Naive B cell (primary cell): ENCODE results near the gene VEGFA. TPM values are rescaled to one million over a fixed set of nuclear protein-coding genes. Genes with fewer than 3 reads are reported as not detected.

Experiments used
- ATAC-seq, 2 donors: fragments of 150-1000 bp; cut with Tn5 transposase; 2 replicates each; pipeline ENCODE4 v1.10.0; 2021; ENCODE audit warnings: low read depth in 2 of 2, mild to moderate bottlenecking in 2 of 2, moderate library complexity in 2 of 2
- DNase-seq: peaks from one replicate; pipeline ENCODE4 v3.0.0; 2022
- H3K27ac Mint-ChIP-seq, 6 donors: one replicate each; pipeline ENCODE4 v1.8.0; 2020 to 2022; ENCODE audit warnings: mild to moderate bottlenecking in 6 of 6, mixed read lengths in 6 of 6, moderate library complexity in 5 of 6, inconsistent platforms in 2 of 6
- H3K27me3 Mint-ChIP-seq, 3 donors: one replicate each; pipeline ENCODE4 v1.8.0; 2021 to 2022; ENCODE audit warnings: mixed read lengths in 3 of 3, mild to moderate bottlenecking in 1 of 3
- H3K36me3 Mint-ChIP-seq, 2 donors: one replicate each; pipeline ENCODE4 v1.8.0; 2020 to 2022; ENCODE audit warnings: mixed read lengths in 2 of 2, inconsistent platforms in 1 of 2, mild to moderate bottlenecking in 1 of 2
- H3K4me1 Mint-ChIP-seq, 3 donors: one replicate each; pipeline ENCODE4 v1.8.0; 2020 to 2022; ENCODE audit warnings: mixed read lengths in 3 of 3, inconsistent platforms in 1 of 3, mild to moderate bottlenecking in 1 of 3, moderate library complexity in 1 of 3
- H3K4me3 Mint-ChIP-seq, 8 donors: one replicate each; pipeline ENCODE4 v1.8.0; 2020 to 2022; ENCODE audit warnings: mild to moderate bottlenecking in 8 of 8, mixed read lengths in 8 of 8, moderate library complexity in 8 of 8, inconsistent platforms in 2 of 8
- H3K9me3 Mint-ChIP-seq, 7 donors: one replicate each; pipeline ENCODE4 v1.8.0; 2020 to 2022; ENCODE audit warnings: mixed read lengths in 7 of 7, mild to moderate bottlenecking in 5 of 7, inconsistent platforms in 2 of 7, moderate library complexity in 1 of 7
- polyA plus RNA-seq, 6 donors: library from polyadenylated mRNA; unstranded; fragments of 300-500 nt; fragmentation: Illumina TruSeq; gene quantifications; one replicate each; pipeline ENCODE4 v1.2.3, GENCODE V29; 2021; ENCODE audit warnings: low read depth in 6 of 6

VEGFA gene
- under 1 TPM in 4 of 6 donors, not detected in 2; 0.08 to 0.70 (median 0.41) TPM for polyA plus RNA-seq

- Mint-ChIP-seq H3K4me1 (peaks cover 23 to 35% (median 25%) of the 10 kb centered on the region in 3 donors), H3K36me3 (no peaks in the 10 kb centered on the region), H3K27ac (peak within 1 kb of the TSS; percentile 57 to 96 (median 90)), H3K27me3 (peaks cover 23 to 56% (median 25%) of the 10 kb centered on the region in 3 donors), H3K9me3 (no peaks in the 10 kb centered on the region), H3K4me3 (peak within 1 kb of the TSS; percentile 93 to 99 (median 94))
- peak; percentile 83 for DNase-seq
- peak; percentile 76 for ATAC-seq
Measured at GRCh38 chr6:43769526-43770371, at the start of gene VEGFA. VEGFA (plus strand) TSS chr6:43770211.

- H3K4me3 Mint-ChIP-seq, result no peak overlapping the region
- DNase-seq (no peak), ATAC-seq (no peak)
- H3K9me3 Mint-ChIP-seq, result no peaks in the 10 kb centered on the region
- no peaks in the 10 kb centered on the region for H3K36me3 Mint-ChIP-seq
- peak overlapping the region in 2 of 6 donors; percentile 8 to 15 for H3K27ac Mint-ChIP-seq
- H3K27me3 Mint-ChIP-seq, result peaks cover 11 to 17% (median 15%) of the 10 kb centered on the region in 3 donors
- H3K4me1 Mint-ChIP-seq, result peaks cover 37 to 45% (median 42%) of the 10 kb centered on the region in 3 donors
Measured at GRCh38 chr6:43720999-43721398, 49.0 kb upstream of the VEGFA start.

- Mint-ChIP-seq H3K4me3 (no peak overlapping the region), H3K36me3 (no peaks in the 10 kb centered on the region), H3K4me1 (peaks cover 21 to 32% (median 30%) of the 10 kb centered on the region in 3 donors), H3K27ac (peak overlapping the region in 1 of 6 donors; percentile 77), H3K27me3 (peaks cover 5 to 13% (median 7%) of the 10 kb centered on the region in 3 donors), H3K9me3 (no peaks in the 10 kb centered on the region)
- DNase-seq (no peak), ATAC-seq (no peak)
Measured at GRCh38 chr6:43722920-43723545, 47.0 kb upstream of the VEGFA start.

GRCh38 chr6:43723737-43724295, 46.2 kb upstream of the VEGFA start:
- ATAC-seq, result peak; percentile 65 to 69
- H3K4me1 Mint-ChIP-seq, result peaks cover 21 to 28% (median 26%) of the 10 kb centered on the region in 3 donors
- peak overlapping the region in 2 of 8 donors; percentile 5 to 37 for H3K4me3 Mint-ChIP-seq
- peaks cover 5 to 10% (median 7%) of the 10 kb centered on the region in 3 donors for H3K27me3 Mint-ChIP-seq
- peaks cover 0 to 2% (median 0%) of the 10 kb centered on the region in 7 donors for H3K9me3 Mint-ChIP-seq
- peak overlapping the region in 3 of 6 donors; percentile 9 to 94 (median 81) for H3K27ac Mint-ChIP-seq
- no peaks in the 10 kb centered on the region for H3K36me3 Mint-ChIP-seq
- DNase-seq, result peak; percentile 61

GRCh38 chr6:43724354-43724753, 45.7 kb upstream of the VEGFA start:
- peak overlapping the region in 3 of 8 donors; percentile 34 to 87 (median 58) for H3K4me3 Mint-ChIP-seq
- peaks cover 0 to 6% (median 0%) of the 10 kb centered on the region in 7 donors for H3K9me3 Mint-ChIP-seq
- DNase-seq, result no peak
- H3K36me3 Mint-ChIP-seq, result no peaks in the 10 kb centered on the region
- peaks cover 21 to 28% (median 26%) of the 10 kb centered on the region in 3 donors for H3K4me1 Mint-ChIP-seq
- H3K27ac Mint-ChIP-seq, result peak overlapping the region in 5 of 6 donors; percentile 53 to 94 (median 91)
- ATAC-seq, result no peak
- peaks cover 5 to 10% (median 7%) of the 10 kb centered on the region in 3 donors for H3K27me3 Mint-ChIP-seq

DNA sequence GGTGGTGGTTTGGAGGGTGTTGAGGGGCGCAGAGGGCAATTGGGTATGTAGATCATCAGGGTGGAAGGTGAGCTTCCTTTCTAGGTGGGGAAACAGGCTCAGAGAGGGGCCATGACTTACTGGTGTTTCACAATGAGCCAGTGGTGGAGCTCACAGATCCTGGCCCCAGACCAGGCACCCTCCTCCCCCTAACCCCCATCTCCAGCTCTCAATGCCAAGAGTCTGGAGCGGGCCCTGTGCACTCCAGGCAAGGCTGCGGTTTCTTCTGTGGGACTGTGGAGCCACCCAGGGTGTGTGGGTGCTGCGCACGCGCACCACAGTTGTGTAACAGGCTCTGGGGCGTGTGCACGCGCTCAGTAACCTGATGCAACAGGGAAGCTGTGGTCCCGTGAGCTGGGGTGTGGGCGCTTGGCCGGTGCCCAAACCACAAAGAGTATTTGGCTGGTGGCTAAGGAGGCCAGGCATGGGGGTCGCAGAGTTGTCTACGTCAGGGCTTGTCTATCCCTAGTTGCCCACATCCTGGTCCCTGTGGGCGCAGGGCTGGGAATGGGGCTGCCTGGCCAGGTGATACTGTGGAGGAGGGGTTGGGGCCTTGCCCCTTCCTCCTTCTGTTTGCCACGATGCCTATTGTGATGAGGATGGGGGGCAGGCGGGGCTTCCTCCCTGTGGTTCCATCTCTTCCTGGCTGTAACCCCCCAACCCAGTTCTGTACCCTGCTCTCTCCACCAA, 44.9 kb upstream of the VEGFA start:
- DNase-seq (peak; percentile 82), ATAC-seq (peak; percentile 84 to 85)
- H3K4me1 Mint-ChIP-seq, result peaks cover 21 to 28% (median 26%) of the 10 kb centered on the region in 3 donors
- peak overlapping the region; percentile 10 to 87 (median 56) for H3K4me3 Mint-ChIP-seq
- H3K27ac Mint-ChIP-seq, result peak overlapping the region; percentile 85 to 94 (median 89)
- no peaks in the 10 kb centered on the region for H3K36me3 Mint-ChIP-seq
- H3K27me3 Mint-ChIP-seq, result peaks cover 2 to 5% (median 5%) of the 10 kb centered on the region in 3 donors
- peaks cover 0 to 6% (median 0%) of the 10 kb centered on the region in 7 donors for H3K9me3 Mint-ChIP-seq

DNA sequence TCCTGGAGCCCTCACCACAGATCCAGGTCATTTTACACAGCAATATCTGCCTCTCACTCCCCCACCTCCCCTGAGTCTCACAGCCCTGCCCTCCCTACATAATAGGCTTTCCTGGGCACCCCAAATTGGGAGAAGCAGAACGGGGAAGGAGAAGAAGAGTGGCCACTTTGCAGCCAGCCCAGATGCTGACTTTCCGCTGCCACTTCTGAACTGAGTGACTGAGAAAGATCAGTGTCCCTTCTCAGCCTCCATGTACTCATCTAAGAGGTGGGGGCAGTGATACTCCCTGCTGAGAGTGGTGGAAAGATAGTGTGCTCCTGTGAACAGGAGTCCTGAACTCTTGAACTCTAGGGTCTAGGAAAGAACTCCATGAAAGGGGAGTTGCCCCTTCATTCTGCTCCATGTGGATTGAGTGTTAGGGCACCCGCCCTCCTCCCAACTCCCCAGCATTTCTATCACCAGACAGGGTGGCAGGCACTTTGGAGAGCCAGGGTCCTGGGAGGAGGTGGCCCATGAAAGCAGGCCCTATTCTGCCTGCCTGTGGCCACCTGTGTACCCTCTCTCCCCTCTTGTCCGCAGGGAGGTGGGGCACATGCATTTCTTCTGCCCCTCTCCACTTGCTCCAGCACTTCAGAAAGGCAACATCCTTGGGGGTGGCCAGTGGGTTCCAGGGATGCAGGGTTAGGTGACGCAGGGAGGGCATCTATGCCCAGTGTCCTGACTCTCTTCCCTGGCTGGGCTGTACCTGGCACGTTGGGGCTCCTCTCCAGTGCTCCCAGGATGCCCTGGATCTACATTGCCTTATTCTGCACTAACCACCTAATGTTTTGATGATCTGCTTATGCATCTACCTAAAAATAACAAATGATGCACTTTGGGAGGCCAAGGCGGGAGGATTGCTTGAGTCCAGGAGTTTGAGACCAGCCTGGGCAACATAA, 44.1 kb upstream of the VEGFA start:
- H3K36me3 Mint-ChIP-seq, result no peaks in the 10 kb centered on the region

GRCh38 chr6:43727634-43728033, 42.4 kb upstream of the VEGFA start:
- ATAC-seq (no peak), DNase-seq (no peak)
- Mint-ChIP-seq H3K9me3 (peaks cover 4 to 21% (median 18%) of the 10 kb centered on the region in 7 donors), H3K27ac (peak overlapping the region in 2 of 6 donors; percentile 2 to 12), H3K36me3 (peaks cover 0 to 12% of the 10 kb centered on the region in 2 donors), H3K4me3 (no peak overlapping the region), H3K27me3 (peaks cover 0 to 5% (median 0%) of the 10 kb centered on the region in 3 donors), H3K4me1 (peaks cover 21 to 28% (median 26%) of the 10 kb centered on the region in 3 donors)

More for the DNA sequence above, 44.1 kb upstream of the VEGFA start:
- H3K4me3 Mint-ChIP-seq, result peak overlapping the region in 5 of 8 donors; percentile 9 to 60 (median 39)
- H3K9me3 Mint-ChIP-seq, result peaks cover 0 to 11% (median 7%) of the 10 kb centered on the region in 7 donors
- no peak for ATAC-seq
- H3K27ac Mint-ChIP-seq, result peak overlapping the region; percentile 7 to 94 (median 88)
- H3K4me1 Mint-ChIP-seq, result peaks cover 21 to 28% (median 26%) of the 10 kb centered on the region in 3 donors
- DNase-seq, result no peak
- H3K27me3 Mint-ChIP-seq, result peaks cover 0 to 5% (median 5%) of the 10 kb centered on the region in 3 donors

DNA sequence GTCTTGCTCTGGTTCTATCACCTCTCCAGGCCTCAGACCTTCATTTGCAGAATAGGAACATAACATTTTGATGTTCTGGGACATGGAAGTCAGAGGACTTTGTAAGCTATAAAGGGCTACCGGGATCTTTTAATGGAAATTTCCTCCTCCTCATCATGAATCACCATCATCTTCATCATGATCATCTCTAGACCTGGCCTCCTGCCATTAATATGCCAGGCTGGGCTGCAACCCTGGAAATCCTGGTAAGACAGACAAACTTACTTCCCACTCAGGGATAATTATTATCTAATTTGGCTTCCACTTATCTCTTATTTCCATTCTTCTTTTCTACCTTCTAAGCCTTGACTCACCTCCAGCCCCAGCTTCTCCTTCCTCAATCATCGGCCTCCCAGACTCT, 41.4 kb upstream of the VEGFA start:
- Mint-ChIP-seq H3K27ac (peak overlapping the region in 2 of 6 donors; percentile 2 to 62), H3K4me3 (no peak overlapping the region), H3K36me3 (peaks cover 0 to 12% of the 10 kb centered on the region in 2 donors), H3K27me3 (peaks cover 0 to 5% (median 0%) of the 10 kb centered on the region in 3 donors), H3K4me1 (peaks cover 17 to 34% (median 30%) of the 10 kb centered on the region in 3 donors), H3K9me3 (peaks cover 4 to 21% (median 18%) of the 10 kb centered on the region in 7 donors)
- no peak for ATAC-seq
- DNase-seq, result no peak

- peaks cover 0 to 12% of the 10 kb centered on the region in 2 donors for H3K36me3 Mint-ChIP-seq
- peaks cover 17 to 34% (median 28%) of the 10 kb centered on the region in 3 donors for H3K4me1 Mint-ChIP-seq
- no peak overlapping the region for H3K4me3 Mint-ChIP-seq
- peaks cover 4 to 21% (median 18%) of the 10 kb centered on the region in 7 donors for H3K9me3 Mint-ChIP-seq
- no peak overlapping the region for H3K27ac Mint-ChIP-seq
- DNase-seq (no peak), ATAC-seq (no peak)
- peaks cover 0 to 5% (median 0%) of the 10 kb centered on the region in 3 donors for H3K27me3 Mint-ChIP-seq
Measured at GRCh38 chr6:43729537-43729936, 40.5 kb upstream of the VEGFA start.

DNA sequence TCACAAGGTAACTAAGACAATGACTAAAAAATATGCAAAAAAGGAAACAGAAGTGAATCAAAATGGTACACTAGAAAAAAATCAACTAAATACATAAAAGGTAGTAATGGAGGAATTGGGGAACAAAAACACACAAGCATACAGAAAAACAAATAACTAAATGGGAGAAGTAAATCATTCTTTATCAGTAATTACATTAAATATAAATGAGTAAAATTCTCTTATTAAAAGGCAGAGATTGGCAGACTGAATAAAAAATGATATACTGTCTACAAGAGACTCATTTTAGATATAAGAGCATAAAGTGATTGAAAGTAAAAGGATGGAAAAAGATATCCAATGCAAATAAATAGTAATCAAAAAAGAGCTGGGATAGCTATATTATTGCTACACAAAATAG, 39.4 kb upstream of the VEGFA start:
- Mint-ChIP-seq H3K36me3 (peaks cover 0 to 12% of the 10 kb centered on the region in 2 donors), H3K9me3 (peaks cover 4 to 21% (median 18%) of the 10 kb centered on the region in 7 donors), H3K4me3 (no peak overlapping the region), H3K27me3 (peaks cover 0 to 1% (median 0%) of the 10 kb centered on the region in 3 donors), H3K27ac (no peak overlapping the region), H3K4me1 (peaks cover 11 to 32% (median 20%) of the 10 kb centered on the region in 3 donors)
- no peak for DNase-seq
- no peak for ATAC-seq
